ENCODE results near the gene ESPN.
A peak's percentile ranks its signal among the peaks of the same experiment; 100 is the strongest.
"Not testable (repeated sequence)": the region's sequence is repeated elsewhere in the genome, so short reads cannot be mapped to it uniquely, and the experiment has no call there.

Gene ESPN

GRCh38 chr1:6428453-6428852 is 3.9 kb downstream of the ESPN start:
- not testable (repeated sequence) for DNase-seq

- not testable (repeated sequence) for DNase-seq
These were observed 5.3 kb downstream of the ESPN start for GRCh38 chr1:6429660-6430411.

- DNase-seq: not testable (repeated sequence)
These were observed 7.3 kb downstream of the ESPN start for GRCh38 chr1:6431645-6432579.

GRCh38 chr1:6434186-6434585 is 9.6 kb downstream of the ESPN start:
- DNase-seq: no peak

GRCh38 chr1:6435129-6435528 is 10.6 kb downstream of the ESPN start:
- DNase-seq: no peak

GRCh38 chr1:6435547-6435946 is 11.0 kb downstream of the ESPN start:
- DNase-seq: no peak

GRCh38 chr1:6436277-6436676 is 11.7 kb downstream of the ESPN start:
- DNase-seq: not testable (repeated sequence)

GRCh38 chr1:6437012-6437700 is 12.6 kb downstream of the ESPN start:
- DNase-seq: not testable (repeated sequence)

- peak; percentile 78 for DNase-seq
These were observed 13.5 kb downstream of the ESPN start for GRCh38 chr1:6438047-6438525.

- DNase-seq: peak; percentile 81
These were observed 15.9 kb downstream of the ESPN start for GRCh38 chr1:6440198-6441126.

GRCh38 chr1:6441586-6441985 is 17.0 kb downstream of the ESPN start:
- no peak for DNase-seq

- no peak for DNase-seq
These were observed 19.0 kb downstream of the ESPN start for GRCh38 chr1:6443339-6444115.

GRCh38 chr1:6444377-6444776 is 19.8 kb downstream of the ESPN start:
- no peak for DNase-seq

- DNase-seq: peak; percentile 62
These were observed 20.6 kb downstream of the ESPN start for GRCh38 chr1:6445062-6445763.

GRCh38 chr1:6445929-6446328 is 21.4 kb downstream of the ESPN start:
- DNase-seq: not testable (repeated sequence)

GRCh38 chr1:6446665-6447015 is 22.1 kb downstream of the ESPN start:
- DNase-seq: no peak

GRCh38 chr1:6447016-6447817 is 22.6 kb downstream of the ESPN start:
- no peak for DNase-seq

GRCh38 chr1:6447818-6448748 is 23.5 kb downstream of the ESPN start:
- peak; percentile 42 for DNase-seq
